ENCODE measurements around the gene LRATD1. TPM values are rescaled to one million over a fixed set of nuclear protein-coding genes. Genes with fewer than 3 reads are reported as not detected.

The LRATD1 gene
- total and polyA plus RNA-seq, 2 experiments from 2014 or later = 42.1 to 49.9 TPM

GRCh38 chr2:14631406-14632040, 994 bp upstream of the LRATD1 start:
- 62% methylated on average over 3 of the region's 3 CpGs for WGBS (ENCODE audit: low lambda C conversion rate, missing lambda C conversion rate)
- H3K4me2 ChIP-seq = peak overlapping the region; percentile 96

GRCh38 chr2:14633061-14633460, 544 bp downstream of the LRATD1 start:
- peaks cover 13% of the 10 kb centered on the region for H3K27me3 ChIP-seq
- H3K4me1 ChIP-seq (ENCODE audit: insufficient read depth) = peaks cover 8% of the 10 kb centered on the region
- H3K4me2 ChIP-seq = peak overlapping the region; percentile 96
- H3K4me3 ChIP-seq = peak overlapping the region; percentile 47
- no peaks in the 10 kb centered on the region for H3K9me2 ChIP-seq (replicated peaks; ENCODE audit: insufficient read depth)
- TF ChIP-seq EZH2phosphoT487 (IDR thresholded peaks at IDR 0.05; ENCODE audit: low read depth, severe bottlenecking, unreplicated experiment) (no peak), EZH2 (IDR thresholded peaks at IDR 0.05; ENCODE audit: borderline replicate concordance) (no peak), CTCF (IDR thresholded peaks at IDR 0.05; ENCODE audit: poor library complexity) (no peak)
- peak; percentile 13 for DNase-seq (ENCODE audit: low spot score)
- H3K27ac ChIP-seq = peak overlapping the region; percentile 57
- H3K9me3 ChIP-seq (ENCODE audit: low read depth) = no peaks in the 10 kb centered on the region
- H3K79me2 ChIP-seq = peaks cover 43% of the 10 kb centered on the region
- peaks cover 8% of the 10 kb centered on the region for H4K20me1 ChIP-seq (ENCODE audit: insufficient read depth, poor library complexity, severe bottlenecking)
- 14% methylated on average over 13 of the region's 13 CpGs for WGBS (ENCODE audit: low lambda C conversion rate, missing lambda C conversion rate)
- H3K36me3 ChIP-seq (replicated peaks; ENCODE audit: insufficient read depth, low read depth) = no peaks in the 10 kb centered on the region
- H2AFZ ChIP-seq = no peak overlapping the region

More at GRCh38 chr2:14631406-14632040, 994 bp upstream of the LRATD1 start:
- Histone ChIP-seq H3K27ac (peak overlapping the region; percentile 61), H2AFZ (peak overlapping the region; percentile 58), H3K9me3 (ENCODE audit: low read depth) (no peaks in the 10 kb centered on the region), H3K36me3 (replicated peaks; ENCODE audit: insufficient read depth, low read depth) (no peaks in the 10 kb centered on the region), H3K79me2 (peaks cover 34% of the 10 kb centered on the region), H3K4me1 (ENCODE audit: insufficient read depth) (peaks cover 8% of the 10 kb centered on the region), H3K4me3 (peak overlapping the region; percentile 41), H4K20me1 (ENCODE audit: insufficient read depth, poor library complexity, severe bottlenecking) (peaks cover 4% of the 10 kb centered on the region), H3K9me2 (replicated peaks; ENCODE audit: insufficient read depth) (no peaks in the 10 kb centered on the region), H3K27me3 (peaks cover 13% of the 10 kb centered on the region)
- TF ChIP-seq EZH2phosphoT487 (IDR thresholded peaks at IDR 0.05; ENCODE audit: low read depth, severe bottlenecking, unreplicated experiment) (no peak), CTCF (IDR thresholded peaks at IDR 0.05; ENCODE audit: poor library complexity) (no peak), EZH2 (IDR thresholded peaks at IDR 0.05; ENCODE audit: borderline replicate concordance) (no peak)
- no peak for DNase-seq (ENCODE audit: low spot score)

GRCh38 chr2:14633461-14634181, 1.1 kb downstream of the LRATD1 start:
- peak overlapping the region; percentile 19 for H2AFZ ChIP-seq
- H3K27me3 ChIP-seq = peaks cover 13% of the 10 kb centered on the region
- H3K4me1 ChIP-seq (ENCODE audit: insufficient read depth) = peaks cover 8% of the 10 kb centered on the region
- H4K20me1 ChIP-seq (ENCODE audit: insufficient read depth, poor library complexity, severe bottlenecking) = peaks cover 8% of the 10 kb centered on the region
- peak overlapping the region; percentile 57 for H3K27ac ChIP-seq
- H3K4me3 ChIP-seq = peak overlapping the region; percentile 47
- H3K36me3 ChIP-seq (replicated peaks; ENCODE audit: insufficient read depth, low read depth) = no peaks in the 10 kb centered on the region
- TF ChIP-seq CTCF (IDR thresholded peaks at IDR 0.05; ENCODE audit: poor library complexity) = no peak
- TF ChIP-seq EZH2phosphoT487 (IDR thresholded peaks at IDR 0.05; ENCODE audit: low read depth, severe bottlenecking, unreplicated experiment) = no peak
- no peak for TF ChIP-seq EZH2 (IDR thresholded peaks at IDR 0.05; ENCODE audit: borderline replicate concordance)
- DNase-seq (ENCODE audit: low spot score) = peak; percentile 10
- H3K9me2 ChIP-seq (replicated peaks; ENCODE audit: insufficient read depth) = no peaks in the 10 kb centered on the region
- peaks cover 43% of the 10 kb centered on the region for H3K79me2 ChIP-seq
- H3K4me2 ChIP-seq = peak overlapping the region; percentile 96
- WGBS (ENCODE audit: low lambda C conversion rate, missing lambda C conversion rate) = 5% methylated on average over 27 of the region's 42 CpGs
- no peaks in the 10 kb centered on the region for H3K9me3 ChIP-seq (ENCODE audit: low read depth)

Measured in hepatocyte (in vitro differentiated cells).